NOMO-1 treated with DMSO at 0.1 percent for 48 hours (cell line): Measurements from ENCODE around the gene SERTAD2.
A peak's percentile ranks its signal among the peaks of the same experiment; 100 is the strongest.

Experiments
- DNase-seq: peaks from one replicate; lab custom pipeline; 2025; ENCODE audit not compliant: unreplicated experiment; lab: John Stamatoyannopoulos, UW

The SERTAD2 gene

GRCh38 chr2:64609942-64610281 is 43.8 kb downstream of the SERTAD2 start:
- DNase-seq = no peak

- peak; percentile 59 for DNase-seq
These were observed 44.3 kb downstream of the SERTAD2 start for GRCh38 chr2:64609227-64609941.

GRCh38 chr2:64608867-64609226 is 44.9 kb downstream of the SERTAD2 start:
- DNase-seq = peak; percentile 27

GRCh38 chr2:64607381-64608304 is 46.1 kb downstream of the SERTAD2 start:
- no peak for DNase-seq

- DNase-seq = peak; percentile 96
These were observed 47.0 kb downstream of the SERTAD2 start for GRCh38 chr2:64606479-64607363.

- DNase-seq = no peak
These were observed 47.7 kb downstream of the SERTAD2 start for GRCh38 chr2:64605991-64606478.

GRCh38 chr2:64605026-64605471 is 48.7 kb downstream of the SERTAD2 start:
- no peak for DNase-seq

GRCh38 chr2:64604155-64604554 is 49.6 kb downstream of the SERTAD2 start:
- no peak for DNase-seq

- no peak for DNase-seq
These were observed 51.3 kb downstream of the SERTAD2 start for GRCh38 chr2:64602436-64602835.

- DNase-seq = no peak
These were observed 51.8 kb downstream of the SERTAD2 start for GRCh38 chr2:64601785-64602391.

GRCh38 chr2:64601034-64601754 is 52.5 kb downstream of the SERTAD2 start:
- no peak for DNase-seq

GRCh38 chr2:64599469-64599868 is 54.2 kb downstream of the SERTAD2 start:
- no peak for DNase-seq

GRCh38 chr2:64598226-64598625 is 55.5 kb downstream of the SERTAD2 start:
- DNase-seq = no peak

- no peak for DNase-seq
These were observed 58.1 kb downstream of the SERTAD2 start for GRCh38 chr2:64595397-64596176.

GRCh38 chr2:64594226-64594989 is 59.3 kb downstream of the SERTAD2 start:
- DNase-seq = peak; percentile 14

GRCh38 chr2:64593035-64593655 is 60.6 kb downstream of the SERTAD2 start:
- no peak for DNase-seq

- DNase-seq = no peak
These were observed 62.5 kb downstream of the SERTAD2 start for GRCh38 chr2:64591188-64591587.

GRCh38 chr2:64587561-64587960 is 66.2 kb downstream of the SERTAD2 start:
- peak; percentile 90 for DNase-seq
